Measurements from ENCODE around the gene CABLES2. TPM values are rescaled to one million over a fixed set of nuclear protein-coding genes. Genes with fewer than 3 reads are reported as not detected.

Gene CABLES2
- total and polyA plus RNA-seq, 4 donors, result 1.8 to 4.2 (median 2.5) TPM

Other genes with a start within 250 kb of the CABLES2 start
- gene MTG2, start 224.3 kb downstream of the CABLES2 start, total RNA-seq, result 10 to 100 TPM; 24.6 to 33.3 TPM
- 10 to 100 TPM in 1 of 2 donors, 1 to 10 TPM in 1; 5.3 to 55.3 TPM for gene MTG2, start 224.3 kb downstream of the CABLES2 start, polyA plus RNA-seq
- not detected for gene HRH3, start 187.0 kb downstream of the CABLES2 start, total RNA-seq
- not detected for gene HRH3, start 187.0 kb downstream of the CABLES2 start, polyA plus RNA-seq
- gene OSBPL2, start 168.8 kb downstream of the CABLES2 start, total RNA-seq, result 10 to 100 TPM; 58.0 to 71.3 TPM
- 10 to 100 TPM; 16.2 to 27.8 TPM for gene OSBPL2, start 168.8 kb downstream of the CABLES2 start, polyA plus RNA-seq
- gene ADRM1, start 104.3 kb downstream of the CABLES2 start, total RNA-seq, result 10 to 100 TPM; 56.1 to 61.8 TPM
- gene ADRM1, start 104.3 kb downstream of the CABLES2 start, polyA plus RNA-seq, result 10 to 100 TPM; 41.4 to 80.9 TPM
- gene LAMA5, start 40.0 kb downstream of the CABLES2 start, total RNA-seq, result 100 to 1,000 TPM; 361 to 395 TPM
- 100 to 1,000 TPM in 1 of 2 donors, 10 to 100 TPM in 1; 52.2 to 345 TPM for gene LAMA5, start 40.0 kb downstream of the CABLES2 start, polyA plus RNA-seq
- gene RPS21, start 20.2 kb downstream of the CABLES2 start, total RNA-seq, result 1,000 to 10,000 TPM in 1 of 2 donors, 100 to 1,000 TPM in 1; 965 to 1,002 TPM
- gene RPS21, start 20.2 kb downstream of the CABLES2 start, polyA plus RNA-seq, result 1,000 to 10,000 TPM; 4,520 to 6,824 TPM
- gene RBBP8NL, start 20.3 kb upstream of the CABLES2 start, total RNA-seq, result not detected
- 1 to 10 TPM in 1 of 2 donors, not detected in 1; 1.6 TPM for gene RBBP8NL, start 20.3 kb upstream of the CABLES2 start, polyA plus RNA-seq
- gene GATA5, start 68.7 kb upstream of the CABLES2 start, total RNA-seq, result 1 to 10 TPM in 1 of 2 donors, under 1 TPM in 1; 0.16 to 1.6 TPM
- gene GATA5, start 68.7 kb upstream of the CABLES2 start, polyA plus RNA-seq, result 1 to 10 TPM in 1 of 2 donors, under 1 TPM in 1; 0.28 to 3.5 TPM
- gene SLCO4A1, start 235.2 kb upstream of the CABLES2 start, total RNA-seq, result 10 to 100 TPM; 13.9 to 14.6 TPM
- gene SLCO4A1, start 235.2 kb upstream of the CABLES2 start, polyA plus RNA-seq, result 1 to 10 TPM; 1.0 to 4.1 TPM